NCI-H2227 treated with DMSO at 0.1 percent for 48 hours (cell line): ENCODE measurements around the gene FOXP2.
"Not testable (repeated sequence)": the region's sequence is repeated elsewhere in the genome, so short reads cannot be mapped to it uniquely, and the experiment has no call there.

Experiments used
- DNase-seq: peaks from one replicate; lab custom pipeline; 2025; lab: John Stamatoyannopoulos, UW

Gene FOXP2

DNA sequence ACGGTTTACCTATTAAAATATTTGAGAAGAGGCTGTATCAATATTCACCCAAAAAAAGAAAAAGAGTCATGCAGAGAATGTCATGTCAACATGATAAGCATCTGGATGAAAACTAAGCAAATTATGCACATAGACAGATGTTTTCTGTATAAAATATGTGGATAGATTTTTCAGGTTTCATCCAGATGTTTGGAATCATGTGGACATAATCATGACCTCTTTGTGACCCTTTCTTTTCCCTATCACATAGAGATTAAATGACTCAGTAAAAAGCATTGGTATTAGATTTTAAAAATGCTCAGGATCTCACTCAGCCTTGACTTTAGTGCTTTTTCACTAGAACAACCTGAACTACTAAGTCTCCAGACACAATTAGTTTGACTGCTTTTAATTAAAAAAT lies 90.0 kb downstream of the FOXP2 start:
- DNase-seq = no peak

DNA sequence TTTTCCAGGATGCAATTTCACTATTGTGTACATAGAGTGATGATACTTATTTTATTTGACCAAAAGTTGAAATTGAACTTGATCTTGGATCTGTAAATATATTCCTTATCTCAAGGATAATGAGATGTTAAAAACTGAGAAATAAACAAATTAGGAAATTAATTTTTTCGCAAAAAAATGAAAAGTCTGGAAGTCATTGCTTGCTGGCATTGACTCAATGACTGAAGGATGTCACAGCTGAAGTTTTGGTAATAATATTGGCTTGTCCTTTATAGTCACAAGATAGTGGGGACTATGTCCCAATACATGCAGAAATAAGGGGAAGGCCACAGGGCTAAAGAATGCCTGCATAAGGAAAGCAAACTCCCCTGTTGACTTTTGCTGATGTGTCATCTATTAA lies 92.8 kb downstream of the FOXP2 start:
- no peak for DNase-seq

DNA sequence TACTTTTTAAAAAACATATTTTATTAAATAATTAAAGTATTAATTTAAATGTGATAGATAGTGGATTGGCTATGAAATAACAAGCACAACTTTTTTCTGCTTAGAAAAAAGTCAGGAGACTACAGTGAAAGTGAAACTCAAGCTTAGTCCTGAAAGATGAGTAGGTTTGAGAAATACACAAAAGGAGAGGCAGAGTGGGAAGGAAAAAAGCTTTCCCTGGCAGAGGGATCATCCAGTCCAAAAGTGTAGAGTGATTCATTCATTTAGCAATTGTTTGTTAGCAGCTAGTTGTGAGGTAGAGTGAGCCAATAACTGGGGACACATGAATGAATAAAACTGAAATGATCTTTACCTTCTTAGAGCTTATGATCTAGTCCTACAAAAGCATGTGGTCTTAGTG lies 93.5 kb downstream of the FOXP2 start:
- no peak for DNase-seq

- not testable (repeated sequence) for DNase-seq
Observed at GRCh38 chr7:114510824-114511223, 96.2 kb downstream of the FOXP2 start.

DNA sequence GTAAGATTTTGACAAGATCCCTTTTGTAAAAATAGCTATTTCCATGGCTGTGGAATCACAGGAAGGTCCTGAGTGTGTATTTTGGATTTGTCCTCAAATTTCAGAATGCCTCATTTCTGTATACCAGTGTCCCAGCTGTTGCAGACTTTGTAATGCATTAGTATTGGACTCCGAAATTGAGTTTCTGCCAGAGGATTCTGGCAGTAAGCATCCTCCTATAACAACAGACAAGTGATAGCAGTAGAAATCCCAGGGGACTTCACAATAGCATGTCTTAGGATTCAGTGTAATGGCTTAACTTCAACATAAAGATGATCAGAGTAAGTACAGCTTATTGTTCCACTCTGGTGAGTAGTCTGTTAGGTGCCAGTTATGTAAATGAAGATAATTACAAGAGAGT lies 104.6 kb downstream of the FOXP2 start:
- no peak for DNase-seq

- DNase-seq = no peak
Observed at GRCh38 chr7:114522081-114522480, 107.5 kb downstream of the FOXP2 start.

GRCh38 chr7:114527589-114527988 lies 113.0 kb downstream of the FOXP2 start:
- no peak for DNase-seq

GRCh38 chr7:114530057-114530611 lies 115.5 kb downstream of the FOXP2 start:
- no peak for DNase-seq

DNA sequence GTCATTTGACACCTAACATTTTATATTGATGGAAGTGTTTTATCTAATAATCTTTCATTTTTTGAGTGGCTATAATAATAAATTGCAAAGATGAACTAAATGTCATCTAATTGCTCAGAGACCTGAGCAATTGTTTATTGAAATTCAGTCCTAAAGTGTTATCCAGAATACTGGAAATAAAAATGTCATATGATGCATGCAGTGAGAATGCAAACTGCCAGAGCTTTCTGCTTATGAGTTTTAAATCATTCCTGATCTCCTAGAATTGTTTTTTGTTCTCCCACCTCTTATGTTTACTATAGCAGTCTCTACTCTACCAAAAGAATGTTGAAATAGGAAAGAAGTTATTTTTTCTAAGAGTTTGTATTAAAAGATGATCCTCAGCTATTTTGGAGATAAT lies 116.7 kb downstream of the FOXP2 start:
- DNase-seq = no peak

- DNase-seq = no peak
Observed at GRCh38 chr7:114533131-114533530, 118.5 kb downstream of the FOXP2 start.

GRCh38 chr7:114534953-114535352 lies 120.3 kb downstream of the FOXP2 start:
- DNase-seq = no peak

DNA sequence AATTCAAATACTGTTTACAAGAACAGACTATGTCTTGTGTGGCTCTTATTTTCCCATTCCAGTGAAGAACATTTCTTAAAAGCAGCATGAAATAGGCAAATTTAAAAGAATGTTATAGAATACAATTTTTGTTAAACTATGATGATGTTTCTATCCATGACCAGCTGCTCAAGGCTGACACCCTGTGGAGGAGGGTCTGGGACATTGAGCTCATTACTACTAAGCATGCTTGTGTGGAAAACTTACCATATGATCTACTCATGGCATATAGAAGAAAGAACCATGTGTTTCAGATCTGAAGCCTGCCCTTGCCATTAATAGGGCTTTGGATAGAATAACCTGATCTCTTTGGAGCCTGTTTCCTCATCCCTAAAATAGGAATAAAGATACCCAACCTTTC lies 125.0 kb downstream of the FOXP2 start:
- no peak for DNase-seq

DNA sequence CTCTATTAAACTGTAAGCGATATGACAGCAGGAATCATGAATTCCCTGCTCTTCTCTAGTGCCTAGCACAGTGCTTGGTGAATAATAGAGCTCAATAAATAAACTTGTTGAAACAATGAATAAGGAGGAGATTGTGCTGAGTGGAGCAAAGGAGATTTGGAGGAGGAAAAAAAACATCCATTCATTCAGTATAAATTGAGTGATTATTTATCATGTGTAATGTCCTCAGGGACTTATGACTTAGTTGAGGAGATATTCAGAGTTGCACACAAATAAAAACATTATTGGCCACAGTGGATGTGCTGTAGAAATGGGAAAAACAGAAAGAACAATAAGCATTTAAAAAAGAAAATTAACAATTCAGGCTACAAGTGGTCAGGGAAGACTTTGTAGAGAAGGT lies 125.7 kb downstream of the FOXP2 start:
- DNase-seq = no peak

DNA sequence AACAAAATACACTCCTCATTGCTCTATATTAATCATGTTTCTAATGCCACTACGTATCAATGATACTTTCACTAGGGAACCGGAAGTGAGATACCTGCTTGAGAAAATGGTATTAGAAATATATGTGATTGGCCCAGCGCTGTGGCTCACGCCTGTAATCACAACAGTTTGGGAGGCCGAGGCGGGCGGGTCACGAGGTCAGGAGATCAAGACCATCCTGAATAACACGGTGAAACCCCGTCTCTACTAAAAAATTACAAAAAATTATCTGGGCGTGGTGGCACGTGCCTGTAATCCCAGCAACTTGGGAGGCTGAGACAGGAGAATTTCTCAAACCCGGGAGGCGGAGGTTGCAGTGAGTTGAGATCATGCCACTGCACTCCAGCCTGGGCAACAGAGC lies 132.7 kb downstream of the FOXP2 start:
- DNase-seq = not testable (repeated sequence)

DNA sequence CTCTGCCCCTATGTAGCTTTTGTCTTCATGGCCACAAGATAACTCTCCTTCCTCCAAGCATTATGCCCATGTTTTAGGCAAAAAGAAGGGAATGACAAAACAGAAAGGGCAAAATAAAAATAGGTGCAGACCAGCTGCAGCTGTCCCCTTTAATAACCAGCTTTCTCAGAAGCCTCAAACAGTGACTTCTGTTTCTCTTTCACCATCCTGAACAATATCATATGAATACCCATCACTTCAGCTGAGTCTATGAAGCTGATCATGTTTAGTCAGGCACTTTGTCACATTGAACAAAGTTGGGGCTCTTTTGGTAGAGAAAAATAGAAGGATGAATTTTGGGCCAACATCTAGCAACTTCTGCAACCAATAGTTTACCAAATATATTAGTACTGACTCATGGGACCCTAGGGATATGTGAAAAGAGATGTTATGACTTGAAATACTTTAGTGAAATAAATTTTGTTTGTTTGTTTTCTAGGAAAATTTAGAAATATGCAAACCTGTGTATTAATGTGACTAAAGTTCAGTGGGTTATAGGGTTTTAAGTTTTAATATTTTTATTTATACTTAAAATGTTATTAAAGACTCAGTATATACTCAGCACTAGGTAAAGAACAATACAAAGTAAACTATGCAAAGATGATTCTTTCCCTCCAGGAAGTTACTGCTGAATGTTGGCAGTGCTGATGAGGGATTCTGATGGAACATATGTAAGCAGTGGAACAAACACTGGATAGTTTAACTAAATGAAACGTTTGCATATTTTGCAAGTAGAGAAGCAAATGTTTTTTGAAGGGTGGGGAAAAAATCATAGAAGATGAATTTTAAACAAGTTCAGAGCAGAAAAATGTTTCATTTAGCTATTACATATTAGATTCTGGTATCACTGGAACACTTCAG lies 133.7 kb downstream of the FOXP2 start:
- DNase-seq = no peak

GRCh38 chr7:114554781-114555537 lies 140.3 kb downstream of the FOXP2 start:
- no peak for DNase-seq

DNA sequence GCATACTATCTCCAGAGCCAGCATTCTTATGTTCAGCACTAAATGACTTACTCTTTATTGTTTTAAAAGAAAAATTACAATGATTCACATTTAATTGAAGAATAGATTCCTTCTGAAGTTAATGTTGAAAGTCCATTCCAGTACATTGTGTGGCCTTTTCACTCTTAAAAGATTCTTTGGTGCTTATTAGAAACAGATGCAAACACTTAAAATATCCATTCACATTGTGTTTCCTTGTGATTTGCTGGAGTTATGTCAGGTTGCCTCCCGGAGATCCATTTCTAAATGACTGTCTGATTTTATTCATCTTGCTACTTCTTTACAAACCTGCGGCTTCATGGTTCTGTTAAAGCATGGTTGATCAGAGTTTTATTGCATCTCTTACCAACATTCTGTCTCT lies 152.8 kb downstream of the FOXP2 start:
- DNase-seq = no peak

DNA sequence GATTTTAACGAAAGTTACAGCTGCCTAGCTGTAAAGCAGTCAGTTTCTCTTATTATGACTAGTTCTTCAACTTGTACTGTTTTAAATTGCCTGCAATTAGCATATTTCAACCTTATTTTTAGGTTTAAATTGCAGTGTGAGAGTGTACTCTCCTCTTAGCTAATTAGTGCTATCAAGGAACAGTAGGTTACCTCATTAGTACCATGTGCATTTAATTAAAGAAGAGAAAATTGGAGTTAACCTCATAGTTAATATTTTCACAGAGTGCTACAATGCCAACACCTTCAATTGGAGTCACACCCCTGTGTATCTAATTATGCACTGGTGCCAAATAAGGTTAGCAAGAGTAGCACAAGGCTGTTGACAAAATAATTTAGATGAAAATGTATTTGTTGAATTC lies 154.6 kb downstream of the FOXP2 start:
- DNase-seq = no peak

GRCh38 chr7:114574384-114574783 lies 159.8 kb downstream of the FOXP2 start:
- no peak for DNase-seq

GRCh38 chr7:114575098-114575497 lies 160.5 kb downstream of the FOXP2 start:
- DNase-seq = no peak

GRCh38 chr7:114580963-114581362 lies 166.3 kb downstream of the FOXP2 start:
- DNase-seq = not testable (repeated sequence)

DNA sequence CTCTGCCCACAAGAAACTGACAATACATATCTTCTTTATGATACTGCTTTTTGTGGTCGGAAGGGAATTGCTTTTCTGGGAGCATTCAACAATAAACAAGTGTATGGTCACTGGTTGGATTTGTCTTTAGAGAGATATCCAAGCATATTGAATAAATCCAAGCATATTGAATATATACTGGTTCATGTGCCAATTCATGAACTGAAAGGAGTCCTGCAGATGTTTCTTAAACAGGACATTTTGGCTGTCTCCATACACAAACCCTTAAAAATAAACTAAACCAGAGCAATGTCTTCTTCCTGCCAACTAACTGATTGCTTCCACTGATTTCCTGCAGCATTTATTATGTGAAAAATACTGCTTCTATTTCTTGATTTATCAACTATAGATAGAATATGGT lies 173.9 kb downstream of the FOXP2 start:
- no peak for DNase-seq

- no peak for DNase-seq
Observed at GRCh38 chr7:114589436-114589835, 174.8 kb downstream of the FOXP2 start.
